A673 (cell line): ENCODE measurements around the gene NBEA.

Source experiments
- CTCF ChIP-seq: fragments of 300-800, 200-600 bp; sonication (generic); conservative IDR thresholded peaks from 2 replicates; pipeline ENCODE4 v1.5.1; 2017; ENCODE audit warnings: low read depth, mild to moderate bottlenecking, antibody characterized with exemption, low read length, moderate library complexity, mixed read lengths
- EZH2 ChIP-seq: fragments of 200-600 bp; sonication (generic); IDR thresholded peaks from 2 replicates; pipeline ENCODE4 v1.6.1; 2017; ENCODE audit warnings: borderline replicate concordance, low read depth, mild to moderate bottlenecking, mixed read lengths, antibody characterized with exemption, low read length; ENCODE audit not compliant: poor library complexity, severe bottlenecking

GRCh38 chr13:34943436-34944273 lies 1.6 kb downstream of the NBEA start:
- TF ChIP-seq CTCF (no peak), EZH2 (no peak)
